ENCODE measurements around the gene PIH1D2. TPM values are rescaled to one million over a fixed set of nuclear protein-coding genes. Genes with fewer than 3 reads are reported as not detected.

PIH1D2 gene
- total and polyA plus RNA-seq, 2 experiments from 2014 or later: 0.60 to 3.1 TPM

DNA sequence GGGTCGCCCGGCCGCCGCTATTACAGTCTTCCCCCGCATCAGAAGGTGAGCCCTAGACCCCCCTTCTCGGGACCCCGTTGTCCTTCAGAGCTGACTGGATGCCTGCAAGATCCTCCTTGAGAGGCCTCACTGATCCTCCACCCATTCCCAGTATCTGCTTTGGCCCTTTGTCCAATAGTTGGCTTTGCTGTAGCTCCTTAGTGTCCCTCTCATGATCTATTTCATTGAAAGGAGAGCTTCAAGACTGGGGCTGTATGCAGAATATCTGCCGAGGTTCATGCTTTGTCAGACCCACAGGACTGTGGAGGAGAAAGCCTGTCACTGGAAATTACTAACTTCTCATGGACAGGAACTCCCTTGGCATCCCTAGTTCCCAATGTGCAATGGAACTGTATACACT lies 48.1 kb downstream of the PIH1D2 start:
- Histone ChIP-seq H3K79me2 (peaks cover 24% of the 10 kb centered on the region), H2AFZ (peak overlapping the region; percentile 99)

DNA sequence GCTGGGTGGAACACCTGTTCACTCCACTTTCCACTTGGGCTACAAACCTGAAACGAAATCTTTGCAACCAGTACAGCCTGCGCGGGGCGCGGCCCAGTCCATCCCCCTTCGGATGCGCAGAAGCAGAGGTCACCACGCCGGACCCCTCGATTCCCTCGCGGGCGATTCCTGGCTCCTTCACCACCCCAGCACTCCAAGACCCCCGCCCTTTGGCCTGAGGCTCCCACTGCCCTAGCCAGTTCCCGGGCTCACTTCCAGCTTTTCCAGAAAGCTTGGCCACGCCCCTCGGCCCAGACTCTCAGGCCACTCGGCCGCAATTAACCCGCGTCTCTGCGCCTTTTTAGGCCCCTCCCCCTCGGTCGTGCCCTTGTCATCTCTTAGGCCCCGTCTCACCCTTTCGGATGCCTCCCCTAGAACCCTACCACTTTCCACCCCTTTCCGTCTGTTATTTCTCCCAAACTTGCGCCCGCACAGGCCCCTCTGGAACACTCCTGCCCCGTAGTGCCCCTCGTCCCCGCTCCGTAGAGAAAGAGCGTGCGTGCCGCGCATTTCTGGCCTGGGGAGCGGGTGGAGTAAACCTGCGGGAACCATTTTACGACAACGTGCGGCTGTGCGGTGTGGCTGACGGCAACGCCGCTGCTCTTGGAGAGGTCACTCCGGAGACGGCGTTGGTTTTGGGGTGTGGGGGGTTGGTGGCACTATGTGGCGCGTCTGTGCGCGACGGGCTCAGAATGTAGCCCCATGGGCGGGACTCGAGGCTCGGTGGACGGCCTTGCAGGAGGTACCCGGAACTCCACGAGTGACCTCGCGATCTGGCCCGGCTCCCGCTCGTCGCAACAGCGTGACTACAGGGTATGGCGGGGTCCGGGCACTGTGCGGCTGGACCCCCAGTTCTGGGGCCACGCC lies 48.8 kb downstream of the PIH1D2 start, which contains the start of gene DLAT:
DLAT (plus strand) TSS at position 636 of the 906 bp plus-strand sequence; CDS start at position 701, 65 bp downstream.
- peak; percentile 94 for DNase-seq (ENCODE audit: low spot score)
- H3K9me2 ChIP-seq (replicated peaks; ENCODE audit: insufficient read depth): no peaks in the 10 kb centered on the region
- TF ChIP-seq EZH2 (IDR thresholded peaks at IDR 0.05; ENCODE audit: borderline replicate concordance) (no peak), EZH2phosphoT487 (IDR thresholded peaks at IDR 0.05; ENCODE audit: low read depth, severe bottlenecking, unreplicated experiment) (no peak)
- TF ChIP-seq, protein P1, sequence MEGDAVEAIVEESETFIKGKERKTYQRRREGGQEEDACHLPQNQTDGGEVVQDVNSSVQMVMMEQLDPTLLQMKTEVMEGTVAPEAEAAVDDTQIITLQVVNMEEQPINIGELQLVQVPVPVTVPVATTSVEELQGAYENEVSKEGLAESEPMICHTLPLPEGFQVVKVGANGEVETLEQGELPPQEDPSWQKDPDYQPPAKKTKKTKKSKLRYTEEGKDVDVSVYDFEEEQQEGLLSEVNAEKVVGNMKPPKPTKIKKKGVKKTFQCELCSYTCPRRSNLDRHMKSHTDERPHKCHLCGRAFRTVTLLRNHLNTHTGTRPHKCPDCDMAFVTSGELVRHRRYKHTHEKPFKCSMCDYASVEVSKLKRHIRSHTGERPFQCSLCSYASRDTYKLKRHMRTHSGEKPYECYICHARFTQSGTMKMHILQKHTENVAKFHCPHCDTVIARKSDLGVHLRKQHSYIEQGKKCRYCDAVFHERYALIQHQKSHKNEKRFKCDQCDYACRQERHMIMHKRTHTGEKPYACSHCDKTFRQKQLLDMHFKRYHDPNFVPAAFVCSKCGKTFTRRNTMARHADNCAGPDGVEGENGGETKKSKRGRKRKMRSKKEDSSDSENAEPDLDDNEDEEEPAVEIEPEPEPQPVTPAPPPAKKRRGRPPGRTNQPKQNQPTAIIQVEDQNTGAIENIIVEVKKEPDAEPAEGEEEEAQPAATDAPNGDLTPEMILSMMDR (IDR thresholded peaks at IDR 0.05; ENCODE audit: poor library complexity): no peak
- H3K27ac ChIP-seq: peak within 1 kb of the TSS; percentile 98
- H3K27me3 ChIP-seq: no peaks in the 10 kb centered on the region
- H3K4me1 ChIP-seq (ENCODE audit: insufficient read depth): no peaks in the 10 kb centered on the region
- no peaks in the 10 kb centered on the region for H3K9me3 ChIP-seq (ENCODE audit: low read depth)
- H3K4me3 ChIP-seq: peak within 1 kb of the TSS; percentile 95
- peak within 1 kb of the TSS; percentile 79 for H3K4me2 ChIP-seq
- H3K79me2 ChIP-seq: peaks cover 21% of the 10 kb centered on the region
- no peaks in the 10 kb centered on the region for H4K20me1 ChIP-seq (ENCODE audit: insufficient read depth, poor library complexity, severe bottlenecking)
- H3K36me3 ChIP-seq (replicated peaks; ENCODE audit: insufficient read depth, low read depth): no peaks in the 10 kb centered on the region
- H2AFZ ChIP-seq: peak within 1 kb of the TSS; percentile 99
- under 1% methylated on average over 52 of the region's 71 CpGs for WGBS (ENCODE audit: low lambda C conversion rate, missing lambda C conversion rate)

More for the DNA sequence above, 48.1 kb downstream of the PIH1D2 start:
- no peak for TF ChIP-seq EZH2phosphoT487 (IDR thresholded peaks at IDR 0.05; ENCODE audit: low read depth, severe bottlenecking, unreplicated experiment)
- TF ChIP-seq EZH2 (IDR thresholded peaks at IDR 0.05; ENCODE audit: borderline replicate concordance): no peak
- TF ChIP-seq, protein P1 (IDR thresholded peaks at IDR 0.05; ENCODE audit: poor library complexity): no peak
- Histone ChIP-seq H3K9me2 (replicated peaks; ENCODE audit: insufficient read depth) (no peaks in the 10 kb centered on the region), H4K20me1 (ENCODE audit: insufficient read depth, poor library complexity, severe bottlenecking) (no peaks in the 10 kb centered on the region), H3K27me3 (no peaks in the 10 kb centered on the region), H3K4me2 (peak overlapping the region; percentile 79), H3K4me1 (ENCODE audit: insufficient read depth) (no peaks in the 10 kb centered on the region), H3K9me3 (ENCODE audit: low read depth) (no peaks in the 10 kb centered on the region), H3K36me3 (replicated peaks; ENCODE audit: insufficient read depth, low read depth) (no peaks in the 10 kb centered on the region), H3K27ac (peak overlapping the region; percentile 98), H3K4me3 (peak overlapping the region; percentile 95)
- DNase-seq (ENCODE audit: low spot score): no peak
- 0% methylated on average over 8 of the region's 8 CpGs for WGBS (ENCODE audit: low lambda C conversion rate, missing lambda C conversion rate)

GRCh38 chr11:112024178-112024772 lies 49.5 kb downstream of the PIH1D2 start:
- Histone ChIP-seq H3K27ac (peak overlapping the region; percentile 98), H3K4me2 (peak overlapping the region; percentile 79), H4K20me1 (ENCODE audit: insufficient read depth, poor library complexity, severe bottlenecking) (no peaks in the 10 kb centered on the region), H3K4me3 (peak overlapping the region; percentile 95), H3K27me3 (no peaks in the 10 kb centered on the region), H3K36me3 (replicated peaks; ENCODE audit: insufficient read depth, low read depth) (no peaks in the 10 kb centered on the region), H3K9me3 (ENCODE audit: low read depth) (no peaks in the 10 kb centered on the region), H2AFZ (peak overlapping the region; percentile 99), H3K9me2 (replicated peaks; ENCODE audit: insufficient read depth) (no peaks in the 10 kb centered on the region), H3K79me2 (peaks cover 21% of the 10 kb centered on the region), H3K4me1 (ENCODE audit: insufficient read depth) (no peaks in the 10 kb centered on the region)
- DNase-seq (ENCODE audit: low spot score): no peak
- WGBS (ENCODE audit: low lambda C conversion rate, missing lambda C conversion rate): 14% methylated on average over 10 of the region's 10 CpGs
- no peak for TF ChIP-seq EZH2phosphoT487 (IDR thresholded peaks at IDR 0.05; ENCODE audit: low read depth, severe bottlenecking, unreplicated experiment)
- TF ChIP-seq, protein P1 (IDR thresholded peaks at IDR 0.05; ENCODE audit: poor library complexity): no peak
- no peak for TF ChIP-seq EZH2 (IDR thresholded peaks at IDR 0.05; ENCODE audit: borderline replicate concordance)
